NCI-H2029 treated with DMSO at 0.1 percent for 48 hours (cell line): ENCODE results near the gene MT1F.
"Not testable (repeated sequence)": the region's sequence is repeated elsewhere in the genome, so short reads cannot be mapped to it uniquely, and the experiment has no call there.

Experiments used
- DNase-seq: peaks from one replicate; lab custom pipeline; 2025; lab: John Stamatoyannopoulos, UW

The MT1F gene

DNA sequence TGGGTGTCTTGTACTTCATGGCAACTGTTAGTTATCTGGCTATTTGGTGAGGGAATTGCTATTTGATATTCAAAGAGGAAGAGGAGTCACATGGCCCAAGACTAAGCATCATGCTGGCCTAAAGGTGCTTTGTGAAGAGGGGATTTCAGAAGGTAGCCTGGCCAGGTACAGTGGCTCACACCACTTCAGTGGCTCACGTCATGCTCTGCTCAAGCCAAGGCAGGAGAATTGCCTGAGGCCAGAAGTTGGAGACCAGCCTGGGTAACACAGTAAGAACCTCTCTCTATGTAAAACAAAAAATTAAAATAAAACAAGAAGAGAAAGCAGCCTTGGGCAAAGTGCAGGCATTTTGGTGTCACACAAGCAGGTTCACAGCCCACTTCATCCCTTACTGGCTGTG, 12.4 kb upstream of the MT1F start:
- DNase-seq, result no peak

DNA sequence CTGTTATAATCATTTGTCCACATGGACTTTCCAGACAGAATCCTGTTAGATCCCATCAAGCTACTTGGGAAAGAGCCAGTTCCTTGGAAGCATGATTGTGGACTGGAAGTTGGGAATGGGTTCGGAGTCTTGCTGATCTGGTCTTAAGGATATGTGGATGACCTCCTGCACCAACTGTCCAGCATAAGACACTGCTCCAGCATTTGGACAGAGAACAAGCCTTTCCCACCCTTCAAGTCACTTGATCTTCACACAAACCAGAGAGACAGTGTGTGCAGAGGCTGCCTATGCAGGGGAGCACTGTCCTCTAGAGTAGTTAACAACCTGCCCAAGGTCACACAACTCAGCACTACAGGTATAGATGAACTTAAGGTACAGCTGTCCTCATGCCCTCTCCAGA, 11.9 kb upstream of the MT1F start:
- no peak for DNase-seq

DNA sequence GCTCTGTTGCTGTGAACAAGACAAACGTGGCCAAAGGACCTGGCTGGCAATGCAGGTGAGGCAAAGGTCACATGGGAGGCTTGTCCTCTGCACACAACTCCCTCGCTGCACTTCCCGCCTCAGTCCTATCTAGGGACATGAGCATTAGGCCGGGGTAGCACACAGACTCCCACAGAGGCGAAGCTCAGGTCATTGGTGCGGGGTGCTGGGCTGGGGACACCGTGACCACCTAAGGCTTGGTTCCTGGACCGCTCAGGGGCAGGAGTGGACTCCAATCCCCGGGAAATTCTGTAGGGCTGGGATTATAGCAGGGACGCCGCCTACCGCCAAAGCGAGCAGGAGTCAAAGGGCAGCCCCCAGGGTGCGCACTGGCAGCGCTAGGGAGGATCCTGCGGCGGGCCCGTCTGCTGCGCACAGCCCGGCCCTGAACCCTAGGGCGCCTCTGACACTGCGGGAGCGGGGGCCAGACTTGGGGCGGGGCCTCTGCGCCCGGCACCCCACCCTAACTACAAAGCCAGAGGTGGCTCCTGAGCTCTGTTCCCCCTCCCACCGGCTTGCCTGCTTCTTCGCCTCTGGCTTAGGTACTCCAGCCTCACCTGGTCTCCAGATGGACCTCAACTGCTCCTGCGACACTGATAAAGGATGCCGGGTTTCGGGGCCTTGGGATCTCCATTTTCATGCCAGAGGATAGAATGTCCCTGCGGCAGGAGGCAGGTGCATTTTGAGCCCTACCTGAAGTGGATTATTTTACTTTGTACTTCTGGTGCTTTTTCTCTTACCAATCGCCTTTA, 9.9 kb upstream of the MT1F start:
- no peak for DNase-seq

DNA sequence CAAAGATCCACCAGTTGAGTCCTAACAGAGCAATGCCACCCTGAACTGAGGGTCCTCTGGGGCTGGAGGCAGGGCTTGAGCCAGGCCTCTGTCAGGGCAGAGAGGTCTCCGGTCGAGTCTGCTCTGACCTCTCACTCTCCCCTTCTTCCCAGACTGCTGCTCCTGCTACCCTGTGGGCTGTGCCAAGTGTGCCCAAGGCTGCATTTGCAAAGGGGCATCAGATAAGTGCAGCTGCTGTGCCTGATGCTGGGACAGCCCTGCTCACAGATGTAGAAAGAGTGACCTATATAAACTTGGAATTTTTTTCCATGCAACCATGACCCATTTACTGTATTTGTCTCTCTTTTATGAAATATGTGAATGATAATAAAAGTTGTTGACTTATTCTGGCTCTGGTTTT, 8.5 kb upstream of the MT1F start:
- no peak for DNase-seq

DNA sequence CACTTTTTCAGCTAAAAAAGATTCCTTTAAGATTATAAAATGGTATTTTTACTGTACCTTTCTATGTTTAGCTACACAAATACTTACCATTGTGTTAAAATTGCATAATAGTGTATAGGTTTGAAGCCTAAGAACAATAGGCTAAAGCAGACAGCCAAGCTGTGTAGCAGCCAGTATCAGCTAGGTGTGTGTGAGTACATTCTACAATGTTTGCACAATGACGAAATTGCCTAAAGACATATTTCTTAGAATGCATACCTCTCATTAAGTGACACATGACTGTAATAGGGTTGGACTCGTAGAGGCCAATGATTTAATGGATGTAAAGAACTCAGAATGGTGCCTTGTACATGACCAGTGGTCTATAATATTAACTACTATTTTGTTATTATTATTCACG, 7.9 kb upstream of the MT1F start:
- DNase-seq, result no peak

DNA sequence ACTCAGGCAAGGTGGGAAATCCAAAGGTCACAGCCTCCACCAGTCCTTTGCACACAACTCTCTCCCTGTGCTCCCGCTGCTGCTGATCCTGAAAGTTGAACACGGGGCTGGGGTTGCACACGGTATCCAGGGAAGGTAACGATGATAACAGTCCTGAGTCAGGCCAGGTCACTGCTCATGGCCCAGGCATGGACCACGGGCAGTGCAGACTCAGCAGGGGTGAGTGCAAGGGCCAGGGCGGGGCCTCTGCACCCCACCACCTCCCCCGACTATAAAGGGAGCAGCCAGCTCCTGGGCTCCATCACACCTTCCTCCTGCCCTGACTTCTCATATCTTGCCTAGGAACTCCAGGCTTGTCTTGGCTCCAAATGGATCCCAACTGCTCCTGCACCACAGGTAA, 6.2 kb upstream of the MT1F start, which contains the start of gene MT1B:
MT1B (plus strand) TSS at position 301 of the 400 bp plus-strand sequence; CDS start at position 369, 68 bp downstream.
- DNase-seq, result no peak

DNA sequence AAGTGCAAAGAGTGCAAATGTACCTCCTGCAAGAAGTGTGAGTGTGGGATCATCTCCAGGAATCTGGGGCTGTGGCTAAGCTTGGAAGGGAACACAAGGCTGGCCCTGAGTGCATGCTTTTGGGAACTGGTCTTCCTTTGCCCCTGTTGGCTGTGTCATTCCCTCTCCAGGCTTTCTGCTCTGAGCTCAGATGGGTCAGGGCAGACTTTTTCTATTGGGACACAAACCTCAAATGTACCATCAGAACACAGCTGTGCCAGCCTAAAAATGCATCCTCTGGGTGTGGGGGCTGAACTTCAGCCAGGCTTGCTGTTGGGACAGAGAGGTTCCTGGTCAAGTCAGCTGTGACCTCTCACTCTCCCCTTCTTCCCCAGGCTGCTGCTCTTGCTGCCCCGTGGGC, 5.2 kb upstream of the MT1F start:
- DNase-seq, result no peak

DNA sequence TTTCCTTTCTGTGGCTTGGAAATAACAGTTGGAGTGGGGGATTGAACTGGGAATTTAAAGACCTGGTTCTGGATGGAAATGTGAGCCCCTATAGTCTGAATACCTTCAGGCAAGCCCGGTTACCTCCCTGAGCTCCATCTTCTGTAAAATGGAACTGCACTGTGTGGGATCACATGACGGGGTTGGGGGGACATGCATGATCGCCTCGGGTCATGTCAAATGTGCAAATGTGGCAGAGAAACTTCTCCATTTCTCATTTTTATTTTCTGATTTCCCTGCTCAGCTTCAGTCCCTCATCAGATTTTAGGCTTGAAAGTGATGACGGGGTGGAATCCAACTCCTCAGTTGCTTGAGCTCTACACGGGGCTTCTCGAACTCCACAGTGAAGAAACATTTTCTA, 4.5 kb upstream of the MT1F start:
- no peak for DNase-seq

DNA sequence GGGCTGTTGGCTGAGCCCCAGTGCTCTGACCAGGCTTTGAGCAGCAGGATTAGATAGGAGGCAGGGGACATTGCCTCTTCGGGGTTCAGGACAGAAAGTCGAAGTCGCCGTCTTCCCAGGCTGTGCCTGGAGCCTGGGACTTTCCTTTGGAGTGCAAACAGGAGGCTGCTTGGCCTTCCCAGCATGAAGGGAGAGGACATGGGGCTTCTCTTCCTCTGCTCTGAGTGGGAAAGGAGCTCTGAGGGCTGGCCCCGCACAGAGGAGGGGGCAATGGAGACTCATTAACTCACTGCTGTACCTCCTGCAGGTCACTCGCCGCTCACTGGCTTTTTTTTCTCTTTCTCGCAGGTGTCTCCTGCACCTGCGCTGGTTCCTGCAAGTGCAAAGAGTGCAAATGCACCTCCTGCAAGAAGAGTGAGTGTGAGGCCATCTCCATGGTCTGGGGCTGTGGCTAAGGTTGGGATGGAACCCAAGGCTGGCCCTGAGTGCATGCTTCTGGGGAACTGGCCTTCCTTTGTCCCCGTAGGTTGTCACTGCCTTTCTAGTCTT, 642 bp downstream of the MT1F start:
- DNase-seq, result no peak

DNA sequence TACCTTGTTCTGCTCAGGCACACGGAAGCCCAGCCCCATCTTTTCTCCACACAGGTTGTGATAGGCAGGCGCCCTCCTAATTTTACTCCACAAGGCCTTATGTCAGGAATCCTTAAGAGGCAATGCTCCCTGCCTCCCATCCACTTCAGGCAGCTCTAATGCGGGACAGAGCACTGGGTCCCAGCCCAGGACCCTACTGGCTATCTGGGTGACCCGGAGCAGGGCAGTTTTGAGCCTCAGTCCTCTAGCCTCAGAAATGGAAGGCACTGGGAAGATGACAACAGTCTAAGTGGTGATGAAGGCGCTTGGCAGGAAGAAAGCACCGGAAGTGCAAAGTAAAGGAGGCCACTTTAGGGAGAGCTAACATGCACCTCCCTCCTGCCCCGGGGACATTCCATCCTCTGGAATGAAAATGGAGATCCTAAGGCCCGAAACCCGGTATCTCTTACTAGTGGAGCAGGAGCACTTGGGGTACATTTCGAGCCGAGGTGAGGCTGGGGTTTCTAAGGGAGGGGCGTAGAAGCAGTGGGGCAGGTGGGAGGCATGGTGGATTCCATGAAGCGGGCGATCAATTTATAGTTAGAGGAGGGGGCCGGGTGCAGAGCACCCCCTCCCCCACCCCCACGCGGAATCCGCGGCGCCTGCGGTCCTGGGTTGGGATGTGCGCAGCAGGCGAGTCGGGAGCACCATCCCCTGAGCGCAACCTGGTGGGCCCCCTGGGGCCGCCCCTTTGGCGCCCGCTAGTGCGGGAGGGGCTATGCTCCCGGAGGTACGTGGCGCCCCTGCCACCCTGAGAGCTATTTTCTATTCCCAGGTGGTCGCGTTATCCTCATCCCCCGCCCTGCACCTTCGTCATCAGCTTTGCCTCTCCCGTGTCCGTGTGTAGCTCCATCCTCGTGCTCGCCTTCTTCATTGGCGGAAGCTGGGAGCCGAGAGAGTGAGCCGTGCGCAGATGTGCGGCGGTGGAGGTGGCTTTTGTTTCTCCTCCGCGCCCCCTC, 4.9 kb downstream of the MT1F start:
- DNase-seq, result no peak

DNA sequence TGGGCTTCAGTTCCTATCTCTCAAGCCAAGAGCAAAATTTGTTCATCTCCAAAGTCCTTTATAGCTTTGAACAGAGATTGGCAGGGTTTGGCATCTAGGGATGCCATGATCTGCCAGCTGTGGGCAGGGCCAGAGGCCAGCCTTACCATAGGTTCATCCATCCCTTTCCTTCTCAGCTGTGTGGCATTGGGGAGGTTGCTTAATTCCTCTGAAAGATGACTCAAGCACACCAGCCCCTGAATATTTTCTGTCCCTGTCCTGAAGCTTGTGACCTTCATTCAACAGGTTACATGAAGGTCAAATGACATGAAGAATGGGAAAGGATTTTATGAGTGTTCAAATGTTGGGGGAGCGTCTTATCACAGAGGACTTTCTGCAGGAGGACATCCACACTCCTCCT, 6.7 kb downstream of the MT1F start:
- DNase-seq, result no peak

DNA sequence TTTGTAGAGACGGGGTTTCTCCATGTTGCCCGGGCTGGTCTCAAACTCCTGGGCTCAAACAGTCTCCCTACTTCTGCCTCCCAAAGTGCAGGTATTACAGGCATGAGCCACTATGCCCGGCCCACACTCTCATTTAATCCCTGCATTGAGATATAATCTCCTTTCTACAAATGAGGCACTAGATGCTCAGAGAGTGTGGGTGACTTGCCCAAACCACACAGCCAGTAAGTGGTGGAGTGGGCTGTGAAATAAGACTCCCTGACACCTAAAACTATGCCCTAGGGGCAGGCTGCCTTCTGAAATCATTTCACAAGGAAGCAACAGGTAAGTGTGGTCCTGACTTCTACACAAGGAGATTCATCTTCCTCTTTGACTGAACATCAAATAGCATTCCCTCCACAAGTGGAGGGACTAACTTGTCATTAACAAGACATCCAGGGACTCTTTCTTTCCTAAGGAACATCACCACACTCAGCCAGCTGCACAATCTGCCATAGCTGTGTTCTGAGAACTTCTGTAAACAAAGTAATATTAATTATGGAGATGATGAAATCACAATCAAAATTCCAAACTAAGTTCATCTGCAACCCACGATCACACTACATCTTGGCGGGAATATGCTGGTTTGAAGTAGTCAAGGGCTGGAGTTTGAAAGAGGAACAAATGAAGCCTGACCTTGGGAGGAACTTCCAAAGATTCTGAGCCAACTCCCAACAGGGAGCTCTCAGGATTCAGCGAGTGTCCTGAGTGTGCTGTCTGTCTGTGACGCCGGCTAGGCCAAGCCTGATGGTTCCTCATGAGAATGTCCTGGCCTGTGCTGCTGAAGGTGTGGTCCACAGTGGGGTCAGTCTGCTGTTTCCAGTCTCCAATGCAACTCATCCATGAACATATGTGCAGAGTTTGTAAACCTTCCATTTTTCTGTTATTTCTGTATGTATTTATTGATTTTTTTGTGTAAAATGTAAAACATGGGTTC, 7.8 kb downstream of the MT1F start:
- not testable (repeated sequence) for DNase-seq

DNA sequence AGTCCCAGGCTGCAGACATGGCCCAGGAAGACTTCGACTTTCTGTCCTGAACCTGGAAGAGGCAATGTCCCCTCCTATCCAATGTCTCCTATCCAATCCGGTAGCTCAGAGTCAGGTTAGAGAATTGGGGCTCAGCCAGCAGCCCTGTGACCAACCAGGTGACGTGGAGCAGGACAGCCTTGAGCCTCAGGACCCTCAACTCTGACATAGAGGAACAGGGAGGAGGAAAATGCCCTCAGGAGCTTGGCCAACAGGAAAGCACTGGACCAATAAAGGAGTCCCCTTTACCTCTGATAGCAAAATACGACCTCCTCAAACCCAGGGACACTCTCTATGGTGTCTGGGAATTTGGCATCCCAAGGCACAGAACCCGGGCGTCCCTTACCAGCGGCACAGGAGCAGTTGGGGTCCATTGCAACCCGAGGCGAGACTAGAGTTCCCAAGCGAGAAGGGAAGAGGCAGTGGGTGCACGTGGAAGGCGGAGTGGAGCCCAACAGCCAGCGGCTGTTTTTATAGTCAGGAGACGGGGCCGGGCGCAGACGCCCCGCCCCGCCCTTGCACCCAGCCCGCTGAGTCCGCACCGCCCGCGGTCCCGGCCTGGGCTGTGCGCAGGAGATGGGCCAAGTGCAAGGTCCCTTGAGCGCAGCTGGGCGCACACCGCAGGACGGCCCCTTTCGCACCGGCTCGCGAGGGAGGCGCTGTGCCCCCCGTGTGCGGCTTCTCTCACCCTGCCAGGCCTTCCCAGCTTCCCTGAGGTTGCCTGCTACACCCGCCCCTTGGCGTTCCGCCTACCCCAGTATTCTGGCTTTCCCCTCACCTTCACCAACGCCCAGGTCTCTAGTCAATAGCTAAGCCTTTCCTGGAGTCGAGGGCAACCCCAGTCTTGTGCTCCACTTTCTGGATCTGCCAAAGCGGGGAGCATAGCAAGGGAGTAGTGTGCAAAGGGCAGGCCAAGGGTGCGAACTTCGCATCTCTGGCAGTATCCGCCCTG, 10.1 kb downstream of the MT1F start, which contains the start of gene MT1G:
MT1G (minus strand) TSS at position 485 of the 991 bp plus-strand sequence; CDS start at position 413, 72 bp downstream.
- peak; percentile 9 for DNase-seq

DNA sequence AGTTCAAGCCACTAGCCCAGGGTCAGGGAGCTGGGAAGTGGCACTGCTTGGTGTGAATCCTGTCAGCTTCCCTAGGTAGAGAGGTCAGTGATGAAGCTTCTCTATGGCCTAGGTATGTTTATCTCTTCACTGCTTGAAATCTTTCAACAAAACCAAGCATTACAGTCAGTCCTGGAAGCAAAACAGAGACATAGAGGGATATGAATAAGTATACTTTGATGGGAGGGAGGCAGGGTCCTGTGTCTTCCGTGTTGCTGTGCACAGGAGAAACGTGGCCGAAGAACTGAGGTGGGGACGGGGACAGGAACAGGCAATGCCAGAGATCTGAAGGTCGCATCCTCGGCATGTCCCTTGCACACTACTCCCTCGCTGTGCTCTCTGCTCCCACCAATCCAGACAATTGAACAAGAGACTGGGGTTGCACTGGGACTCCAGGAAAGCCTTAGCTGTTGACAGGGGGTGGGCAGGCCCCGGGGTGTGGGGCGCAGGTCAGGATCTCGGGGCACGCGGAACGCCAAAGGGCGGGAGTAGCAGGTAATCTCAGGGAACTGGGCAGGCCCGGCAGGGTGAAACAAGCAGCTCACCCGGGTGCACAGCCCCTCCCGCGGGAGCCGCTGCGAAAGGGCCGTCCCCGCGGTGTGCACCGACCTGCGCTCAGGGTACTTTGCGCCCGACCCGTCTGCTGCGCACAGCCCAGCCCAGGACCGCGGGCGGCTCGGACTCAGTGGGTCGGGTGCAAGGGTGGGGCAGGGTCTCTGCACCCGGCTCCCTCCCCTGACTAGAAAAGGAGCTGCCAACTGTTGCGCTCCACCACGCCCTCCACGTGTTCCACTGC, 11.5 kb downstream of the MT1F start, which contains the start of gene MT1H:
MT1H (plus strand) TSS at position 810 of the 835 bp plus-strand sequence. CDS start 71 bp downstream, outside the sequence.
- no peak for DNase-seq

DNA sequence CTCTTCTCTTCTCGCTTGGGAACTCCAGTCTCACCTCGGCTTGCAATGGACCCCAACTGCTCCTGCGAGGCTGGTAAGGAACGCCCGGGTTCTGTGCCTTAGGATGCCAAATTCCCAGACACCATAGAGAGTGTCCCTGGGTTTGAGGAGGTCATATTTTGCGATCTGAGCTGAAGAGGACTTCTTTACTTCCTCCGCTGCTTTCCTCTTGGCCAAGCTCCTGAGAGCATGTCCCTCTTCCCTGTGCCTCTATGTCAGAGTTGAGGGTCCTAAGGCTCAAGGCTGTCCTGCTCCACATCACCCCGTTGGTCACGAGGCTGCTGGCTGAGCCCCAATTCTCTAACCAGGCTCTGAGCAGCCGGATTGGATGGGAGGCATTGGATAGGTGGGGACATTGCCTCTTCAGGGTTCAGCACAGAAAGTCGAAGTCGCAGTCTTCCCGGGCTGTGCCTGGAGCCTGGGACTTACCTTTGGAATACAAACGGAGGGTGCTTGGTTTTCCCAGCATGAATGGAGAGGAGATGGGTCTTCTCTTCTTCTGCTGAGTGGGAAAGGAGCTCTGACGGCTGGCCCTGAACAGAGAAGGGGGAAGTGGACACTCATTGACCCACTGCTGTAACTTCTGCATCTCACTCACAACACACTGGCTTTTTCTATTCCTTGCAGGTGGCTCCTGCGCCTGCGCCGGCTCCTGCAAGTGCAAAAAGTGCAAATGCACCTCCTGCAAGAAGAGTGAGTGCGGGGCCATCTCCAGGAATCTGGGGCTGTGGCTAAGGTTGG, 12.3 kb downstream of the MT1F start:
- DNase-seq, result no peak

DNA sequence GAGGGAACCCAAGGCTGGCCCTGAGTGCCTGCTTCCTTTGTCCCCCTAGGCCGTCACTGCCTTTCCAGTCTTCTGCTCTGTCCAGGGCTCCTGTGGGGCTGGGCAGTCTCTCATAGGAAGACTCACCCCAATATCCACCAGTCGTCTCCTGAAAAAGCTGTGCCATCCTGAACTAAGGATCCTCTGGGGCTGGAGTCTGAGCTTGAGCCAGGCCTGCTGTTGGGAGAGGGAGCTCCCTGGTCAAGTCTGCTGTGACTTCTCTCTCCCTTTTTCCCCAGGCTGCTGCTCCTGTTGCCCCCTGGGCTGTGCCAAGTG, 12.8 kb downstream of the MT1F start:
- no peak for DNase-seq

DNA sequence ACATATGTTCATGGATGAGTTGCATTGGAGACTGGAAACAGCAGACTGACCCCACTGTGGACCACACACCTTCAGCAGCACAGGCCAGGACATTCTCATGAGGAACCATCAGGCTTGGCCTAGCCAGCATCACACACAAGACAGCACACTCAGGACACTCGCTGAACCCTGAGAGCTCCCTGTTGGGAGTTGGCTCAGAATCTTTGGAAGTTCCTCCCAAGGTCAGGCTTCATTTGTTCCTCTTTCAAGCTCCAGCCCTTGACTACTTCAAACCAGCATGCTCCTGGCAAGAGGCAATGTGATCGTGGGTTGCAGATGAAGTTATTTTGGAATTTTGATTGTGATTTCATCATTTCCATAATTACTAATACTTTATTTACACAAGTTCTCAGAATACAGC, 13.9 kb downstream of the MT1F start:
- DNase-seq, result not testable (repeated sequence)

DNA sequence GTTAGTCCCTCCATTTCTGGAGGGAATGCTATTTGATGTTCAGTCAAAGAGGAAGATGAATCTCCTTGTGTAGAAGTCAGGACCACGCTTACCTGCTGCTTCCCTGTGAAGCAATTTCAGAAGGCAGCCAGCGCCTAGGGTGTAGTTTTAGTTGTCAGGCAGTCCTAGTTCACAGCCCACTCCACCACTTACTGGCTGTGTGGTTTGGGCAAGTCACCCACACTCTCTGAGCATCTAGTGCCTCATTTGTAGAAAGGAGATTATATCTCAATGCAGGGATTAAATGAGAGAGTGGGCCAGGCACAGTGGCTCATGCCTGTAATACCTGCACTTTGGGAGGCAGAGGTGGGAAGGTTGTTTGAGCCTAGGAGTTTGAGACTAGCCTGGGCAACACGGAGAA, 14.4 kb downstream of the MT1F start:
- DNase-seq, result not testable (repeated sequence)
